ENCODE data around the gene ZNF431. TPM values are rescaled to one million over a fixed set of nuclear protein-coding genes. Genes with fewer than 3 reads are reported as not detected.

The ZNF431 gene
- total and polyA plus RNA-seq, 9 of the 15 experiments (the other 6 are each of a cell fraction or from before 2014, with no cell fraction given): 3.3 to 24.8 (median 13.5) TPM

- TF ChIP-seq SRSF9 (IDR thresholded peaks at IDR 0.05; ENCODE audit: borderline replicate concordance, low read depth, low read length) (no peak), ZBTB7A (IDR thresholded peaks at IDR 0.05; ENCODE audit: borderline replicate concordance, control insufficient read depth, low read depth, low read length) (no peak), GABPB2 (CRISPR knock-in tag; conservative IDR thresholded peaks at IDR 0.05) (no peak), TFAM (CRISPR knock-in tag; conservative IDR thresholded peaks at IDR 0.05) (no peak), KAT2B (IDR thresholded peaks at IDR 0.05; ENCODE audit: low read depth, low read length) (no peak), CHD2 (IDR thresholded peaks at IDR 0.05; ENCODE audit: low read depth, low read length) (no peak), ZNF316 (IDR thresholded peaks at IDR 0.05) (no peak), ZNF165 (CRISPR knock-in tag; IDR thresholded peaks at IDR 0.05; ENCODE audit: borderline replicate concordance) (no peak), SRSF1 (IDR thresholded peaks at IDR 0.05; ENCODE audit: low read depth, low read length) (no peak), TRIM28 (IDR thresholded peaks at IDR 0.05) (0 out of 2 replicates have a peak, but pooled peaks have one; percentile 50), EHMT2 (IDR thresholded peaks at IDR 0.05) (peak; percentile 55; the same call in 1 of the 2 replicates), CHD1 (IDR thresholded peaks at IDR 0.05; ENCODE audit: low read length) (no peak), FOXJ2 (tag; IDR thresholded peaks at IDR 0.05) (no peak), ZNF121 (CRISPR knock-in tag; conservative IDR thresholded peaks at IDR 0.05) (no peak), CBFB (CRISPR knock-in tag; IDR thresholded peaks at IDR 0.05) (no peak), KLF6 (CRISPR knock-in tag; IDR thresholded peaks at IDR 0.05; ENCODE audit: borderline replicate concordance) (0 out of 2 replicates have a peak, but pooled peaks have one; percentile 34), ZC3H4 (CRISPR knock-in tag; IDR thresholded peaks at IDR 0.05; ENCODE audit: borderline replicate concordance) (no peak), ZNF274 (IDR thresholded peaks at IDR 0.05; ENCODE audit: borderline replicate concordance, low read depth, low read length) (no peak), HNRNPL (IDR thresholded peaks at IDR 0.05; ENCODE audit: low read depth, low read length) (no peak), GABPB1 (CRISPR knock-in tag; IDR thresholded peaks at IDR 0.05) (no peak), HINFP (tag; conservative IDR thresholded peaks at IDR 0.05; ENCODE audit: low read depth) (peak; percentile 77), SMC3 (conservative IDR thresholded peaks at IDR 0.05; ENCODE audit: insufficient read depth, low read depth, low read length) (no peak), PRDM10 (IDR thresholded peaks at IDR 0.05; ENCODE audit: partially characterized antibody) (no peak), DEAF1 (CRISPR knock-in tag; IDR thresholded peaks at IDR 0.05) (no peak)
These were observed 6.9 kb upstream of the ZNF431 start (continued) for GRCh38 chr19:21134934-21135366.
